ENCODE data around the gene TSPAN4.

DNA sequence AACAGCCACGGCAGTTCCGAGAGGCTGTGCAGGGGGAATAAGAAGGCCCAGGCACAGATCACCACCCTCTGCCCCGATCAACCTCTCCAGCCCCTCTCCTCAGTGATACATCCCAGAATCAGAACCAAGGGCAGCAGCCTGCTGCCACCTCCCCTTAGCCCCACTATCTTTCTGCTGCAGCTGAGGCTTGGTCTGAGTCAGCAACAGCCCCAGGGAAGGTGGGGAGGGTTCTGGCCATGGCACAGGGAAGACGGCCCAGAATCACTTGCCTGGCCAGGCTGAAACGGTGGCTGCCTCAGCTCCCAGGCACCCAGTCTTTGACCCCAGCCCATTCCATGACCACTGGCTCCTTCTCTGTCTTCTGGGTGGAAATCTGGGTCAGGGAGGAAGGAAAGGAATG, 65.6 kb downstream of the TSPAN4 start:
- TF ChIP-seq ELF1 (IDR thresholded peaks at IDR 0.05; ENCODE audit: borderline replicate concordance, low read depth): no peak
- TF ChIP-seq, protein P1, sequence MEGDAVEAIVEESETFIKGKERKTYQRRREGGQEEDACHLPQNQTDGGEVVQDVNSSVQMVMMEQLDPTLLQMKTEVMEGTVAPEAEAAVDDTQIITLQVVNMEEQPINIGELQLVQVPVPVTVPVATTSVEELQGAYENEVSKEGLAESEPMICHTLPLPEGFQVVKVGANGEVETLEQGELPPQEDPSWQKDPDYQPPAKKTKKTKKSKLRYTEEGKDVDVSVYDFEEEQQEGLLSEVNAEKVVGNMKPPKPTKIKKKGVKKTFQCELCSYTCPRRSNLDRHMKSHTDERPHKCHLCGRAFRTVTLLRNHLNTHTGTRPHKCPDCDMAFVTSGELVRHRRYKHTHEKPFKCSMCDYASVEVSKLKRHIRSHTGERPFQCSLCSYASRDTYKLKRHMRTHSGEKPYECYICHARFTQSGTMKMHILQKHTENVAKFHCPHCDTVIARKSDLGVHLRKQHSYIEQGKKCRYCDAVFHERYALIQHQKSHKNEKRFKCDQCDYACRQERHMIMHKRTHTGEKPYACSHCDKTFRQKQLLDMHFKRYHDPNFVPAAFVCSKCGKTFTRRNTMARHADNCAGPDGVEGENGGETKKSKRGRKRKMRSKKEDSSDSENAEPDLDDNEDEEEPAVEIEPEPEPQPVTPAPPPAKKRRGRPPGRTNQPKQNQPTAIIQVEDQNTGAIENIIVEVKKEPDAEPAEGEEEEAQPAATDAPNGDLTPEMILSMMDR (IDR thresholded peaks at IDR 0.05 in 2 of 3, conservative IDR thresholded peaks at IDR 0.05 in 1 of 3; ENCODE audit: borderline replicate concordance in 1 of 3, insufficient read depth in 1 of 3, low read depth in 2 of 3, low read length in 2 of 3): no peak

Measured in HCT116 (cell line).